Mucosa of rectum (tissue), 2 donors: Measurements from ENCODE around the gene PRPF39.
A peak's percentile ranks its signal among the peaks of the same experiment; 100 is the strongest.

Experiments
- H3K27ac ChIP-seq, 2 donors: one replicate each; pipeline ENCODE4 v1.7.0; 2013; ENCODE audit warnings: inconsistent platforms in 2 of 2, low read depth in 2 of 2, low read length in 2 of 2
- H3K27me3 ChIP-seq, 2 donors: one replicate each; pipeline ENCODE4 v1.7.0; 2013; ENCODE audit warnings: low read length in 2 of 2; ENCODE audit not compliant: control insufficient read depth in 2 of 2, insufficient read depth in 2 of 2
- H3K36me3 ChIP-seq, 2 donors: one replicate each; pipeline ENCODE4 v1.7.0; 2013; ENCODE audit warnings: low read length in 2 of 2; ENCODE audit not compliant: control insufficient read depth in 2 of 2, insufficient read depth in 2 of 2
- H3K4me1 ChIP-seq, 2 donors: one replicate each; pipeline ENCODE4 v1.7.0; 2013; ENCODE audit warnings: low read length in 2 of 2, mild to moderate bottlenecking in 1 of 2; ENCODE audit not compliant: control insufficient read depth in 2 of 2, insufficient read depth in 2 of 2
- H3K4me3 ChIP-seq, 2 donors: one replicate each; pipeline ENCODE4 v1.7.0; 2013; ENCODE audit warnings: low read length in 2 of 2
- H3K9ac ChIP-seq, 2 donors: one replicate each; pipeline ENCODE4 v1.7.0; 2013; ENCODE audit warnings: low read length in 2 of 2, low read depth in 1 of 2, mild to moderate bottlenecking in 1 of 2
- H3K9me3 ChIP-seq, 2 donors: one replicate each; pipeline ENCODE4 v1.7.0; 2013; ENCODE audit warnings: low read length in 2 of 2; ENCODE audit not compliant: control insufficient read depth in 2 of 2
- donor health status: healthy.
- donor health status: Normal muscosa, but diverticular disease.

Gene PRPF39

GRCh38 chr14:45103806-45104205, 19.9 kb downstream of the PRPF39 start:
- no peak overlapping the region for H3K27ac ChIP-seq
- no peak overlapping the region for H3K9ac ChIP-seq

GRCh38 chr14:45104561-45104960, 20.6 kb downstream of the PRPF39 start:
- Histone ChIP-seq H3K27ac (no peak overlapping the region), H3K27me3 (no peaks in the 10 kb centered on the region), H3K9me3 (no peaks in the 10 kb centered on the region), H3K36me3 (peaks cover 38 to 65% of the 10 kb centered on the region in 2 donors), H3K9ac (no peak overlapping the region), H3K4me3 (no peak overlapping the region), H3K4me1 (peaks cover 3 to 8% of the 10 kb centered on the region in 2 donors)

More at GRCh38 chr14:45103806-45104205, 19.9 kb downstream of the PRPF39 start:
- Histone ChIP-seq H3K27me3 (no peaks in the 10 kb centered on the region), H3K4me3 (no peak overlapping the region), H3K4me1 (peaks cover 3 to 8% of the 10 kb centered on the region in 2 donors), H3K9me3 (no peaks in the 10 kb centered on the region), H3K36me3 (peaks cover 33 to 62% of the 10 kb centered on the region in 2 donors)

GRCh38 chr14:45112896-45113781, 29.2 kb downstream of the PRPF39 start:
- no peak overlapping the region for H3K4me3 ChIP-seq
- peaks cover 41 to 59% of the 10 kb centered on the region in 2 donors for H3K36me3 ChIP-seq
- no peaks in the 10 kb centered on the region for H3K9me3 ChIP-seq

DNA sequence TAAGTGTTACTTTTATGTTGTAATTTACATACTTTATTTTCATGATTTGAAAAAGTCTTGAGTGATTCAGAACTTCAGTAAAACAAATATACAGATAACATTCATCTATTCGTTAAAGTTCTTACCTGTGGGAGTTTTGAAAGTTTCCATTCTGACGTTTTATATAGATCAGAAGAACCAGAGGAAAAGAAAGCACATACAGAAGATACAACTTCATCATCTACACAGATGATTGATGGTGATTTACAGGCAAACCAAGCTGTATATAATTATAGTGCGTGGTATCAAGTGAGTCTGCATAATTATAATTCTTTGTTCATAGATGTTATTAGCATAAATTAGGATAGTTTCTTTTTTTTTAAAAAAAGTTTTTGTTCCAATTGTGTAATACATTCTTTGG, 30.4 kb downstream of the PRPF39 start:
- H3K9ac ChIP-seq, result no peak overlapping the region
- H3K27me3 ChIP-seq, result no peaks in the 10 kb centered on the region
- no peaks in the 10 kb centered on the region for H3K4me1 ChIP-seq
- H3K27ac ChIP-seq, result no peak overlapping the region
- H3K4me3 ChIP-seq, result no peak overlapping the region
- H3K36me3 ChIP-seq, result peaks cover 40 to 54% of the 10 kb centered on the region in 2 donors
- H3K9me3 ChIP-seq, result no peaks in the 10 kb centered on the region

More at GRCh38 chr14:45112896-45113781, 29.2 kb downstream of the PRPF39 start:
- Histone ChIP-seq H3K27me3 (no peaks in the 10 kb centered on the region), H3K27ac (no peak overlapping the region), H3K9ac (no peak overlapping the region), H3K4me1 (no peaks in the 10 kb centered on the region)

- Histone ChIP-seq H3K36me3 (peaks cover 43 to 53% of the 10 kb centered on the region in 2 donors), H3K27ac (no peak overlapping the region), H3K9ac (no peak overlapping the region), H3K4me1 (no peaks in the 10 kb centered on the region), H3K27me3 (no peaks in the 10 kb centered on the region), H3K4me3 (no peak overlapping the region), H3K9me3 (no peaks in the 10 kb centered on the region)
Observed at GRCh38 chr14:45118594-45118993, 34.7 kb downstream of the PRPF39 start.

- H3K36me3 ChIP-seq, result peaks cover 44 to 46% of the 10 kb centered on the region in 2 donors
- H3K4me3 ChIP-seq, result no peak overlapping the region
- no peaks in the 10 kb centered on the region for H3K4me1 ChIP-seq
- no peak overlapping the region for H3K27ac ChIP-seq
- no peaks in the 10 kb centered on the region for H3K27me3 ChIP-seq
- no peak overlapping the region for H3K9ac ChIP-seq
- H3K9me3 ChIP-seq, result no peaks in the 10 kb centered on the region
Observed at GRCh38 chr14:45120096-45120495, 36.2 kb downstream of the PRPF39 start.

GRCh38 chr14:45123271-45123670, 39.4 kb downstream of the PRPF39 start:
- Histone ChIP-seq H3K27me3 (no peaks in the 10 kb centered on the region), H3K4me3 (no peak overlapping the region), H3K9me3 (no peaks in the 10 kb centered on the region), H3K36me3 (peaks cover 24 to 36% of the 10 kb centered on the region in 2 donors), H3K4me1 (no peaks in the 10 kb centered on the region), H3K9ac (no peak overlapping the region), H3K27ac (no peak overlapping the region)

- no peaks in the 10 kb centered on the region for H3K9me3 ChIP-seq
- H3K4me1 ChIP-seq, result no peaks in the 10 kb centered on the region
- no peaks in the 10 kb centered on the region for H3K27me3 ChIP-seq
- H3K4me3 ChIP-seq, result no peak overlapping the region
- no peak overlapping the region for H3K27ac ChIP-seq
- H3K36me3 ChIP-seq, result peaks cover 23% of the 10 kb centered on the region in 2 donors
- H3K9ac ChIP-seq, result no peak overlapping the region
Observed at GRCh38 chr14:45125754-45126153, 41.8 kb downstream of the PRPF39 start.

GRCh38 chr14:45128963-45129629, 45.2 kb downstream of the PRPF39 start:
- no peaks in the 10 kb centered on the region for H3K27me3 ChIP-seq
- H3K9me3 ChIP-seq, result no peaks in the 10 kb centered on the region
- H3K4me1 ChIP-seq, result peaks cover 0 to 2% of the 10 kb centered on the region in 2 donors
- no peak overlapping the region for H3K4me3 ChIP-seq
- H3K36me3 ChIP-seq, result peaks cover 9 to 14% of the 10 kb centered on the region in 2 donors
- H3K27ac ChIP-seq, result no peak overlapping the region
- no peak overlapping the region for H3K9ac ChIP-seq

- Histone ChIP-seq H3K4me1 (peaks cover 11 to 13% of the 10 kb centered on the region in 2 donors), H3K27me3 (no peaks in the 10 kb centered on the region)
Observed at GRCh38 chr14:45133683-45134050, 49.8 kb downstream of the PRPF39 start.

More at GRCh38 chr14:45133683-45134050, 49.8 kb downstream of the PRPF39 start:
- H3K9me3 ChIP-seq, result no peaks in the 10 kb centered on the region
- H3K27ac ChIP-seq, result peak overlapping the region; percentile 65 to 86
- H3K36me3 ChIP-seq, result peaks cover 6 to 7% of the 10 kb centered on the region in 2 donors
- peak overlapping the region; percentile 85 to 97 for H3K4me3 ChIP-seq
- H3K9ac ChIP-seq, result peak overlapping the region; percentile 87
